OCI-LY3 (cell line): ENCODE data around the gene SNX13.

ENCODE experiments used
- EZH2phosphoT487 ChIP-seq: fragments of 200-600 bp; shearing (Covaris generic); IDR thresholded peaks from 2 replicates; pipeline ENCODE4 v1.6.1; 2018; ENCODE audit warnings: antibody characterized with exemption, mixed run types, low read depth
- TF ChIP-seq, protein P1 (sequence below): fragments of 200-600, 300-600 bp; sonication (generic); IDR thresholded peaks from 2 replicates; pipeline ENCODE4 v1.5.1; 2014; ENCODE audit warnings: antibody characterized with exemption, low read length, low read depth

DNA sequence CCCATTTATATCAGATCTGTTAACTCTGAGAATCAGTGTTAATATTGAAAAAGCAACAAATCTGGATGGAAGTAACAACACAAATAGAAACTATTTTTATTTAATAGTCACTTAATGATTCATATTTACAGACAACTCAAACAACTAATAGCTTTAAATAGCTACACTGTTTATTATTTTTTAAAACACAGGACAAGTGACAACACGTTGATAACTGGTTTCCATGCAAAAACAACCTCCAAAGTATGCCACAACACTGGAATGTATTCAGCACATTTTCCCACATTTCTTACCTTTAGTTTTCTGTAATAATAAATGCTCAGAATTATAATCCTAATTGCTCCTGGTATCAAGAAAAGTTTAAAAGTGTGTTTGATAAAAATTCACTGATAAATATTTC is 4.0 kb downstream of the SNX13 start:
- TF ChIP-seq, protein P1, sequence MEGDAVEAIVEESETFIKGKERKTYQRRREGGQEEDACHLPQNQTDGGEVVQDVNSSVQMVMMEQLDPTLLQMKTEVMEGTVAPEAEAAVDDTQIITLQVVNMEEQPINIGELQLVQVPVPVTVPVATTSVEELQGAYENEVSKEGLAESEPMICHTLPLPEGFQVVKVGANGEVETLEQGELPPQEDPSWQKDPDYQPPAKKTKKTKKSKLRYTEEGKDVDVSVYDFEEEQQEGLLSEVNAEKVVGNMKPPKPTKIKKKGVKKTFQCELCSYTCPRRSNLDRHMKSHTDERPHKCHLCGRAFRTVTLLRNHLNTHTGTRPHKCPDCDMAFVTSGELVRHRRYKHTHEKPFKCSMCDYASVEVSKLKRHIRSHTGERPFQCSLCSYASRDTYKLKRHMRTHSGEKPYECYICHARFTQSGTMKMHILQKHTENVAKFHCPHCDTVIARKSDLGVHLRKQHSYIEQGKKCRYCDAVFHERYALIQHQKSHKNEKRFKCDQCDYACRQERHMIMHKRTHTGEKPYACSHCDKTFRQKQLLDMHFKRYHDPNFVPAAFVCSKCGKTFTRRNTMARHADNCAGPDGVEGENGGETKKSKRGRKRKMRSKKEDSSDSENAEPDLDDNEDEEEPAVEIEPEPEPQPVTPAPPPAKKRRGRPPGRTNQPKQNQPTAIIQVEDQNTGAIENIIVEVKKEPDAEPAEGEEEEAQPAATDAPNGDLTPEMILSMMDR: no peak
- TF ChIP-seq EZH2phosphoT487: no peak
